Uterine smooth muscle cell (primary cell): ENCODE results near the gene BUB1. TPM values are rescaled to one million over a fixed set of nuclear protein-coding genes. Genes with fewer than 3 reads are reported as not detected.

ENCODE experiments used
- total RNA-seq: library from RNA; depleted of rRNA; stranded (reverse); fragments of >200 nt; gene quantifications from 2 replicates; pipeline ENCODE4 v1.2.3, GENCODE V29; 2014

The BUB1 gene
- total RNA-seq = 20.4 and 100 TPM in 2 replicates

GRCh38 chr2:110677530-110678456 lies at the start of gene BUB1:
Gene BUB1, minus strand, starts transcription at chr2:110678063. Its CDS starts 68 bp downstream, at chr2:110677995.

Other genes starting within 250 kb of the BUB1 start
- 10.0 and 12.5 TPM in 2 replicates for gene LIMS4, start 205.2 kb downstream of the BUB1 start, total RNA-seq
- gene RGPD6, start 100.8 kb downstream of the BUB1 start, total RNA-seq = 24.9 and 51.2 TPM in 2 replicates
- gene ACOXL, start 54.5 kb upstream of the BUB1 start, total RNA-seq = not detected in 2 replicates